ENCODE measurements around the gene ANG.

The ANG gene

GRCh38 chr14:20679907-20680306 lies 8.7 kb upstream of the ANG start:
- DNase-seq = no peak

DNA sequence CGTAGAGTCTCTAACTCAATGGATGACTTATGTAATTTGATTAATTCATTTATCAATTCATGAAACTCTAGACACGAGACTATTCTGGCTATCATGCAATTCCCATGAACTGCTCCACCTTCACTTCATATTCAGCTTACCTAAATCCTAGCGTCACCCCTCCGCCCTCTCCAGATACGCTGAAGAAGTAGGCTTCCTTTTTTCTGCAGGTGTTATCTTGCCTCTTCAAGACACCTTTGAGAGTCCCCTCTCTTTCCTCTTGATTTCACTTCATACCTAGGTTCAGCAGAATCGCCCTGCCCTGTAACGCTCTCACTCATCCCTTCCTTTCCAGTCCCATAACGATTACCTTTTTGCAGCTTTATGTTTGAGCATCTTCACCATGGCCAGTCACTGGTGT lies 8.2 kb upstream of the ANG start:
- no peak for DNase-seq

GRCh38 chr14:20680843-20681347 lies 7.7 kb upstream of the ANG start:
- DNase-seq = no peak

DNA sequence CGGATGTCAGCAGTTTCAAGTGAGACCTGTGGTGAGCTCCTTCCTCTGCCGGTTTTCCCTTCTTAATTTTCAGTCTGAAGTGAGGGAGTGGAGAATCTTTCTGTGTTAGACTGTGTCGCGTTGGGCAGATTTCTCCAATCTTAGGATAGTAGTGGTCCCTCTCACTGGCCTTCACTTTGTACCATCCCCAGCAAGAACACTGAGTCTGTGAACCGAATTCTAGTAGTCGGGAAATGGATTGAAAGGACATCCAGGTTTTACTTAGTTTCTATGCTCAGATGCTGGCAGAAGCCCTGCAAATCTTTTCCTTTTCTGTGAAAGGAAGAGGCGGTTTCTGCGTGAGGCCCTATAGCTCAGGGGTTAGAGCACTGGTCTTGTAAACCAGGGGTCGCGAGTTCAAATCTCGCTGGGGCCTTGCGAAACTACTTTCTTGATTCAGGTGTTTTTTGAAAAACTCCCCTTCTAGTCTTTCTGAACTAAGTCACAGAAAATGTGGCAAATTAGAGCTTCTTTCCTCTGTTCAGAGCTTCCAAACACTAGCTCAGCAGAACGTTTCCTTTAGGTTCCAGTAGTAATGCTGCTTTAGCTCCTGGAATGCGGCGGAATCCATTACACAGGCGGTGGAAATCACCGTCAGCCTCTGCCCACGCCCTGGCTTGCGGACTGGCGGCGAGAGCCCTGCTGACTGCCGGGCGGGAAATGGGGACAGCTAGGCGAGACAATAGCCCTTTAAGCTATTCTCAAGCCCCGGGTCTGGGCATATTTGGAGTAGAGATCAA lies 7.0 kb upstream of the ANG start:
- DNase-seq = peak; percentile 89

- DNase-seq = no peak
Observed at GRCh38 chr14:20682127-20682434, 6.5 kb upstream of the ANG start.

GRCh38 chr14:20682435-20683124 lies 6.0 kb upstream of the ANG start:
- peak; percentile 83 for DNase-seq

- peak; percentile 78 for DNase-seq
Observed at GRCh38 chr14:20683125-20683890, 5.3 kb upstream of the ANG start.

DNA sequence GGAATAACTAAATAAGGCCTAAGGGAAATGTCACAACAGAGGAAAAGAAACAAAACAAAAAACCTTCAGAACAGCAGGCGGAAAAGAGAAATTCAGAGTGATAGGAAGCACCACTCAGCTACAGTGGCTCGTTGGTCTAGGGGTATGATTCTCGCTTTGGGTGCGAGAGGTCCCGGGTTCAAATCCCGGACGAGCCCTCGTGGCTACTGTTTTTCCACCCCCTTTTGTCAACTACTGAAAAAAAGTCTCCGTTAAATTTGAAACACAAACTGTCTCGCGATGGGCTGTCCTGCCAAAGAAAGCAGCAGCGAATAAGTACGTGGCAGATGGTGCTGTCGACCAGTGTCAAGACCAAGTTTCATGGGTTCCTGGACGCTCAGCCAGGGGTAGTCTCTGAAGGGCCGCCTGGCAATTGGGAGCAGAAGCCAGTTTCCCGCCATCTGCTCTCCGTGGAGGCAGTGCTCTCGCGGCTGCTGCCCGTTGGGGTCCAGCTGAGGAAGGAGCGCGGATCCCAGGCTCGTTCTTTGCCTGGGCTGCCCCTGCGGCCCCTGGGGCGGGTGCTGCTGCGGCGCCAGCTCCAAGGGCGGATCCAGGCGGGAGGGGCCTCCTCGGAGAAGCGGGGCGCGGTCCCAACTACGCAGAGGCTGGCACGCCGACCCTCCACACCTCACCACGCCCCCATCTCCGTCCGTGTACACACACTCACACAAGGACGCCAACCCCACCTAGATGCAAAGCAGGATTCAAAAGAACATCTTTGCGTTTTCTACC lies 4.5 kb upstream of the ANG start, which contains the start of gene RNASE4:
RNASE4 (plus strand) TSS at position 670 of the 771 bp plus-strand sequence. CDS start 14,812 bp downstream, outside the sequence.
- peak; percentile 83 for DNase-seq

DNA sequence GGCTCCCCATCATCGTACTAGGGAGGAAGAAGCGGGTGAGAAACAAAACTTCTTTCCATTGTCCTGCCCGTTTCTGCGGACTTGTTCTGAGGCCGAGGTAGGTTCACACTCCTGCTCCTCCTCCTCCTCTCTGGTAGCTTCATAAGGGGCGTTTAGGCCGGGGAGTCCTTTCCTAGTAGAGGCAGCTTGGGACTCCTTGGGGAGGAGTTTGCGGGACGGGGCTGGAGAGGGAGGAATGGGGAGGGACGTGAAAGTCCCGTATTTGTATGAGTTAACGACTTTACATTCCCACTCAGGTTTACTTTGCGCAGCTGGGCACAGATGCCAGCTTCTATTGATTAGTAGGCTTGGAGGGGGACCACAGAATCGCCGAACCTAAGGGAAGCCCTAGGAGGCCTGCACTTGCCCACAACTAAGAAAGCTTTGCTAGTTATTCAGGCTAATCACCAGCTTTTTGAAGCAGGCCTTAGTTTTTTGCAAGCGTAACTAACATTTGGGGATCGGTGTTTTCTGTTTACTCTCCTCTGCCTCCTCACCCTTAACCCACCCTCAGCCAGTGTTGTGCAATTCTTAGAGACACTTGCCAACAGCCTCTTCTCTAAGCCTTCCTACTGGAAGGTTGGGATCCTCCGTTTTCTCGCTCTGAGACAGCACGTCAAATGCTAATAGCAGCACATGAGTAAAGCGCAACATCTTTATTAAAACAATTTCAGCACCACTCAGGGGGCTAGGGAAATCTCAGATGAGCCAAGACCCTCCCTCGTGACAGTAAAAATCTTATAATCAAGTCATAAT lies 3.7 kb upstream of the ANG start:
- no peak for DNase-seq

GRCh38 chr14:20686386-20687143 lies 2.0 kb upstream of the ANG start:
- DNase-seq = no peak

- DNase-seq = no peak
Observed at GRCh38 chr14:20687362-20688166, 1.0 kb upstream of the ANG start.

GRCh38 chr14:20690848-20691640 lies 2.5 kb downstream of the ANG start:
- DNase-seq = peak; percentile 58

DNA sequence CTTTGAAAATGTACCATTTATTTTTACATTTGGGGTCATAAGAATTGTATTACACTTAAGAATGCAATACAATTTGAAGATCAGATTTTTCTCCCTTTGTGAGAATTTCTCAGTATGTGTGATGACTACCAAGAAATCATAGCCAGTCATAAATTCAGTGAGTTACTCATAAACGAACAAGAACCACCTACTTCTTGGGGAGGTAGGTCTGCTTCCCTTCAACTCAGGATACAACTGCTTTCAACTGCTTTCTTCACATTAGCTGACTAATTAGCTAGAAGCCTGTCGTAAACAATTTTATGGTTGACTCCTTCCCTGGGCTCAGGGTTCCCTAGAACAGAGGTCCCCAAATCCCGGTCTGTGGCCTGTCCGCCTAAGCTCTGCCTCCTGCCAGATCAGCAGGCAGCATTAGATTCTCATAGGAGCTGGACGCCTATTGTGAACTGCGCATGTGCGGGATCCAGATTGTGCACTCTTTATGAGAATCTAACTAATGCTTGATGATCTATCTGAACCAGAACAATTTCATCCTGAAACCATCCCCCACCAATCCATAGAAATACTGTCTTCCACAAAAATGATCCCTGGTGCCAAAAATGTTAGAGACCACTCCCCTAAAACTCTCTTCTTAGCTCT lies 3.7 kb downstream of the ANG start:
- DNase-seq = no peak

- DNase-seq = no peak
Observed at GRCh38 chr14:20696764-20697163, 8.2 kb downstream of the ANG start.

DNA sequence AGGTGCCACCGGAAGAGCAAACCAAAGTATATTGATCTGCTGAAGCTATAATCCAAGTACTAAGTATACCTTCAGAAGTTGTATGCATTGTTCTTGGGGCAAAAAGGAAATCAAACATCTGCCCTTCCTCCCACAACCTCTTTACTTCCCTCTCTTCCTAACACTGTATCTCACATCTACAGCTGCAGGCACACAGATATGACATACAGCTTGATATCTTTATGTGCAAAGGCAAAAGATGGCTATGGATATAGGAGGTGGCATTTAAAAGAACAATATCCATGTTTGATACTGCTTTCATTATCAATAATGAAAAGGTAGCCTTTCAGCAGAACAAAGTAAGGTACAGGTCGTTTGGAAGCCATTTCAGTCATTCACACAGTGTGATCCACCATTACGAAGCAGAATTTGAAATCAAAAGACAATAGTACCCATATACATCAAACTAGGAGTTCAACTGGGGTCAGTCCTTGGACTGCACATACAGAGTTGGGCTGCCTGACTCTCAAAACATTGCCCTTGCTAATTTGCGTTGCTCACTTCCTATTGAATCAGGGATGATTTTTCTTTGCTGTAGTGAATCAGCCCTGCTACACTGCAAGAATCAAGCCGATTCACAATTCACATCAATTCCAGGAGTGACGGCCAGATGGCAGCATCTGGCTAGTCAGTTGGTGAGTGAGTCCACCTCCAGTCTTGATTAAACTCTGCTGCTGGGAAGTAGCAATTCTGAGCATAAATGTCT lies 8.9 kb downstream of the ANG start:
- peak; percentile 51 for DNase-seq

DNA sequence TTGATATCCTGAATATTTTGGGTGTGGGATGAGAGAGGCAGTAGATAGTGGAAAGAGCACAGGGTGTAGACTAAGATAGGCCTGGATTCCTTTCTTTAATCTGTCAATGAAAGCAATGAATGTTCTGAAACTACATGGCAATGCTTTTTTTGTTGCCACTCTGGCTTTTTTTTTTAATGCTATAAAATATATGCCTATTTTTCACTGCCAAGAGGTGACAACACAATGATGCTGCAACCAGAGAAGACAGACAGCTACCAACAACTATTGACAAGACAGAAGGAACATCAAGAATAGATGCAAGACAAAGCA lies 9.4 kb downstream of the ANG start:
- DNase-seq = no peak

DNA sequence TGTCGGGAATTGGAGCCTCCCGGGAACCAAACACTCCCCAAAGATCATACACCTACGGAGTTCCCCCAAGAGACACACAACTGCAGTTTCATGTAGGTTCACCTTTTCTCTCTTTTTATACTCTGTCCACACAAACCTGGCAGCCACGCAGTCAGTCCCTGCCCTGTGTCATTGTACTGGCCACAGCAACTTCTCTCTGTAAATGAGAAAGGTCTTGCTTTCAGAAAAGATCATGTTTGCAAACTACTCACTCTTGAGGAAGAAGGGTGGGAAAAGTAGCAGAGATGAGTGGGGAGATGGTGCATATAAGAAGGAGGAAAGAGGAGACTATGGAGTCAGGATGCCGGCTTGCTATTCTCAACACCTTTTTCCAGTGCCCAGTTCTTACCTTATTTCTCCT lies 10.4 kb downstream of the ANG start:
- DNase-seq = no peak

DNA sequence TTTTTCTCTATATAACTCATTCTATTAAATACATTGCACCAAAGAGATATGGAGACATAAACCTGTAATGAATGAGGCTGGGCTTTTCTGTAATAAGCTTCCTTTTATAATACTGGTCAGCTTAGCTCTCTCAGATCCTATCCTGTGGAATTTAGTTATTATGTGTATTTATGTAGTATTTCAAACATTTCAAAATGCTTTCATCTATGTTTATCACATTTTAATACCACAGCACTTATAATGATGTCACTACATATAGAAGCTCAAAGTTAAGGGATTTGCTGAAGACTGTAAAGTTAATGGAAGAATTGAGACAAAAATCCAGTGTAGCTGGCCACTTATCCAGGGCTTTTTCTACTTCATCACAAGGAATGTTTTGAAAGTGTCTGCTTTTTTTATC lies 11.4 kb downstream of the ANG start:
- no peak for DNase-seq

Data from central memory CD4-positive, alpha-beta T cell (primary cell).